ENCODE data around the gene TMEM212. TPM values are rescaled to one million over a fixed set of nuclear protein-coding genes. Genes with fewer than 3 reads are reported as not detected.

TMEM212 gene
- polyA plus RNA-seq, 2 donors, result not detected

DNA sequence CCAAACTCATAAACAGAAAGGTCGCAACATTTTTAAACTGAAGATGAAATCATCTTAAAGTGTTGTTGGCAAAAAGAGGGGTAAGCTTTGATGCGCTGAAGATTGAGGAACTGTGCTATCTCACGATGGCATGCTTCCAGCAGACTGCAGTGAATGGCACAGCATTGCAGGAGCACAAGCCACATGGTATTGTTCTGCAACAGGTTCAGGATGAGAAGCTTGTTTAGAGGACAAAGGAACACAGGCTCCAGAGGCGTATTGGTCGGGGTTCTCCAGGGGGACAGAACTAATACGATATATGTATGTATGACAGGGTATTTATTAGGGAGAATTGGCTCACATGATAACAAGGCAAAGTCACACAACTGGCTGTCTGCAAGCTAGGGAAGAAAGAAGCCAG, 19.0 kb upstream of the TMEM212 start:
- Histone ChIP-seq H3K4me1 (ENCODE audit: control insufficient read depth in 2 of 2, insufficient read depth in 2 of 2, low read length in 1 of 2) (no peaks in the 10 kb centered on the region), H3K9me3 (ENCODE audit: control insufficient read depth in 2 of 2, insufficient read depth in 1 of 2, low read depth in 1 of 2, low read length in 1 of 2) (no peaks in the 10 kb centered on the region), H3K4me3 (ENCODE audit: low read depth in 1 of 2, low read length in 2 of 2) (no peak overlapping the region), H3K27ac (ENCODE audit: low read depth in 2 of 2, low read length in 1 of 2) (no peak overlapping the region), H3K27me3 (ENCODE audit: control insufficient read depth in 1 of 2, insufficient read depth in 2 of 2, low read length in 2 of 2) (no peaks in the 10 kb centered on the region), H3K36me3 (ENCODE audit: control insufficient read depth in 2 of 2, insufficient read depth in 2 of 2, low read length in 1 of 2) (no peaks in the 10 kb centered on the region)
- 80 to 82% methylated on average over 6 of the region's 6 CpGs for WGBS, 2 donors

DNA sequence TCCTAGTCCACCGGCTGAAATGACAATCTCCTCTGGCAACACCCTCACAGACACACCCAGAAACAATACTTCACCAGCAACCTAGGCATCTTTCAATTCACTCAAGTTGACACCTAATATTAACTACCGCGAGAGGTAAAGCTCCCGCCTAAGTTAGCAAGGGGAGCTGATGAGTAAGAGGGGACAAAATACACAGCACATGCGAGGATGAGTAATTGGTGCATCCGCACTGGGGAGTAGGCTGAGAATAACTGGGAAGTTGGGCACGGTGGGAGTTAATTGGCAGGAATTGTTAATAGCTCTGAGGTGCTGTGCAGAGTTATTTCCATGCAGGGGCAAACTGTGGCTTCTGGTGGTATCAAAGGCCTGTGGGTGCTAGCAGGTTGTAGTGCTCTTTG, 18.3 kb upstream of the TMEM212 start:
- peaks cover 0 to under 1% of the 10 kb centered on the region in 2 donors for H3K4me1 ChIP-seq (ENCODE audit: control insufficient read depth in 2 of 2, insufficient read depth in 2 of 2, low read length in 1 of 2)
- no peaks in the 10 kb centered on the region for H3K9me3 ChIP-seq (ENCODE audit: control insufficient read depth in 2 of 2, insufficient read depth in 1 of 2, low read depth in 1 of 2, low read length in 1 of 2)
- no peaks in the 10 kb centered on the region for H3K27me3 ChIP-seq (ENCODE audit: control insufficient read depth in 1 of 2, insufficient read depth in 2 of 2, low read length in 2 of 2)
- H3K4me3 ChIP-seq (ENCODE audit: low read depth in 1 of 2, low read length in 2 of 2), result no peak overlapping the region
- H3K36me3 ChIP-seq (ENCODE audit: control insufficient read depth in 2 of 2, insufficient read depth in 2 of 2, low read length in 1 of 2), result no peaks in the 10 kb centered on the region
- H3K27ac ChIP-seq (ENCODE audit: low read depth in 2 of 2, low read length in 1 of 2), result peak overlapping the region in 1 of 2 donors; percentile 41
- 71 to 72% methylated on average over 7 of the region's 7 CpGs for WGBS, 2 donors

DNA sequence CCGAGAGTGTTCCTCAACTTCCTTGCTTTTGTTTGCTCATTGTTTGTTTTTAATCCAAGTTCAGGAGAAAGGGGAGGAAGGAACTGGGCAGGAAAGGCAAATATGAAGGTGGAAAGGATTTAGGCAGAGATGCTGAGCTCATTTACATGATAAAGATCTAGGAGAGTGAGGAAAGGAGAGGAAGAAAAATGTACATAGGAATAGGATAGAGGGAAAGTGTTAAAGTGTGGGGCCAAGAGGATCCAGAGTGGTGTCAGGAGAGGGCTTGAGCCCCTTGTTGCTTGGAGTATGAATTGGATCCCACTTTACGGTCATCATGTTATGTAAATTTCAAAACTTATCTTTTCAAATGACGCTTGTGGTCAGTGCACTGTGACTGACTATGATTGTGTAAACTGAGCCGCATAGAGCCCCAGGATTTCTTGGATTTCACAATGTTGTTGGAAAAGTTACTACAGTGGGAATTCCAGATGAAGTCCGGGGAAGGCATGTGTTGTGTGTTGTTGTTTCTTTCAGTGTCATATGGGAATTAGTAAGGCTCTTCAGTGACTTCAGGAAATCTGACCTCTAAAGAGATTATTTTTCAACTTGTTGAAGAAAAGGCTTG, 17.8 kb upstream of the TMEM212 start:
- H3K4me1 ChIP-seq (ENCODE audit: control insufficient read depth in 2 of 2, insufficient read depth in 2 of 2, low read length in 1 of 2), result peaks cover 0 to 3% of the 10 kb centered on the region in 2 donors
- no peaks in the 10 kb centered on the region for H3K27me3 ChIP-seq (ENCODE audit: control insufficient read depth in 1 of 2, insufficient read depth in 2 of 2, low read length in 2 of 2)
- H3K27ac ChIP-seq (ENCODE audit: low read depth in 2 of 2, low read length in 1 of 2), result peak overlapping the region; percentile 41 to 42
- H3K4me3 ChIP-seq (ENCODE audit: low read depth in 1 of 2, low read length in 2 of 2), result no peak overlapping the region
- no peaks in the 10 kb centered on the region for H3K36me3 ChIP-seq (ENCODE audit: control insufficient read depth in 2 of 2, insufficient read depth in 2 of 2, low read length in 1 of 2)
- WGBS, 2 donors, result 67 to 73% methylated on average over 5 of the region's 5 CpGs
- no peaks in the 10 kb centered on the region for H3K9me3 ChIP-seq (ENCODE audit: control insufficient read depth in 2 of 2, insufficient read depth in 1 of 2, low read depth in 1 of 2, low read length in 1 of 2)

DNA sequence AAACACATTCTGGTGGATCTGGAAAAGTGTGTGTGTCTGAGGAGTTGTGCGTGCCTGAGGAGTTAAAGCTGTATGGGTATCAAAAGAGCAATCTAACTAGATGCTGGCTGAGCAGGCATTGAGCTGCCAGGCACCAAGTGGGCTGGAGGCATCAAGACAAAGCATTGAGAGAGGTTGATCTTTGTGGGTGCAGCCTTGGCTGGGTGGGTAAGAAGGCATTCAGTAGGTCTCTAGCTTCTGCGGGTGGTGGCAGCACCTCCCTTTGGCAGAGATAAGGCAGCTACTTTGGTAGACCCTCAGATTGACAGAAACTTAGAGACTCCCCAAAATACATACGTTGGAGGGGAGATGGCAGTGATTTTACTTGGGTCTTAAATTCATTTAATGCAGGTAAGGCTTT, 15.8 kb upstream of the TMEM212 start:
- no peaks in the 10 kb centered on the region for H3K36me3 ChIP-seq (ENCODE audit: control insufficient read depth in 2 of 2, insufficient read depth in 2 of 2, low read length in 1 of 2)
- no peaks in the 10 kb centered on the region for H3K27me3 ChIP-seq (ENCODE audit: control insufficient read depth in 1 of 2, insufficient read depth in 2 of 2, low read length in 2 of 2)
- 87 to 90% methylated on average over 3 of the region's 3 CpGs for WGBS, 2 donors
- H3K4me3 ChIP-seq (ENCODE audit: low read depth in 1 of 2, low read length in 2 of 2), result no peak overlapping the region
- peaks cover 0 to 3% of the 10 kb centered on the region in 2 donors for H3K4me1 ChIP-seq (ENCODE audit: control insufficient read depth in 2 of 2, insufficient read depth in 2 of 2, low read length in 1 of 2)
- no peak overlapping the region for H3K27ac ChIP-seq (ENCODE audit: low read depth in 2 of 2, low read length in 1 of 2)
- no peaks in the 10 kb centered on the region for H3K9me3 ChIP-seq (ENCODE audit: control insufficient read depth in 2 of 2, insufficient read depth in 1 of 2, low read depth in 1 of 2, low read length in 1 of 2)

DNA sequence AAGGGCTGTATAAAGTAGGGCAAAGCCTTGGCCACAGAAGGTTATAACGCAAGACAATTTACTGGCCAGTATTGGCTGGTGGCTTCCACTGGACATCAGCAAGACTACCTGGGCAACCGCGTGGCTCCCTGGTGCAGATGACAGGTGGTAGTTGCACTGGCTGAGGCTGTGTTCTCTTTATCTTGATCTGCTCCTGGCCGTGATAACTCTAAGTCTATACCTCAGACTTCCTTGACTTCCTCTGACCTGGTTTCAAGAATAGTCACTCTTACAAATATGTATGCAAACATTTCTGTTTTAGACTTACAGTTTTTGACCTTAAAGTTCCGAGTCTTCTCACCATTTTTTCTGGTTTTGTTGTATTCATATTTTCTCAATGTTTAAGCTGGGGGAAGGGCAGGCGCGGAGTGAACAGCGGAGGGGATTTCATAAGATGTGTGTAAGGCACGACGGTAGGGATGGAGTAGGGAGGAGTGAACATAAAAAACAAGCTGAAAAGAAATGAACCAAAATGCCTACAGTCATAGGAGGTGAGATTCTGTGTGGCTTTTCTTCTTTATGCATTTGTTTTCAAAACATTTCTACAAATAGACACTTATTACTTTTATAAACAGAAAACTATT, 15.2 kb upstream of the TMEM212 start:
- WGBS, 2 donors, result 74 to 81% methylated on average over 10 of the region's 10 CpGs
- Histone ChIP-seq H3K9me3 (ENCODE audit: control insufficient read depth in 2 of 2, insufficient read depth in 1 of 2, low read depth in 1 of 2, low read length in 1 of 2) (no peaks in the 10 kb centered on the region), H3K27me3 (ENCODE audit: control insufficient read depth in 1 of 2, insufficient read depth in 2 of 2, low read length in 2 of 2) (no peaks in the 10 kb centered on the region), H3K36me3 (ENCODE audit: control insufficient read depth in 2 of 2, insufficient read depth in 2 of 2, low read length in 1 of 2) (no peaks in the 10 kb centered on the region), H3K4me1 (ENCODE audit: control insufficient read depth in 2 of 2, insufficient read depth in 2 of 2, low read length in 1 of 2) (peaks cover 0 to 3% of the 10 kb centered on the region in 2 donors), H3K4me3 (ENCODE audit: low read depth in 1 of 2, low read length in 2 of 2) (no peak overlapping the region), H3K27ac (ENCODE audit: low read depth in 2 of 2, low read length in 1 of 2) (no peak overlapping the region)

DNA sequence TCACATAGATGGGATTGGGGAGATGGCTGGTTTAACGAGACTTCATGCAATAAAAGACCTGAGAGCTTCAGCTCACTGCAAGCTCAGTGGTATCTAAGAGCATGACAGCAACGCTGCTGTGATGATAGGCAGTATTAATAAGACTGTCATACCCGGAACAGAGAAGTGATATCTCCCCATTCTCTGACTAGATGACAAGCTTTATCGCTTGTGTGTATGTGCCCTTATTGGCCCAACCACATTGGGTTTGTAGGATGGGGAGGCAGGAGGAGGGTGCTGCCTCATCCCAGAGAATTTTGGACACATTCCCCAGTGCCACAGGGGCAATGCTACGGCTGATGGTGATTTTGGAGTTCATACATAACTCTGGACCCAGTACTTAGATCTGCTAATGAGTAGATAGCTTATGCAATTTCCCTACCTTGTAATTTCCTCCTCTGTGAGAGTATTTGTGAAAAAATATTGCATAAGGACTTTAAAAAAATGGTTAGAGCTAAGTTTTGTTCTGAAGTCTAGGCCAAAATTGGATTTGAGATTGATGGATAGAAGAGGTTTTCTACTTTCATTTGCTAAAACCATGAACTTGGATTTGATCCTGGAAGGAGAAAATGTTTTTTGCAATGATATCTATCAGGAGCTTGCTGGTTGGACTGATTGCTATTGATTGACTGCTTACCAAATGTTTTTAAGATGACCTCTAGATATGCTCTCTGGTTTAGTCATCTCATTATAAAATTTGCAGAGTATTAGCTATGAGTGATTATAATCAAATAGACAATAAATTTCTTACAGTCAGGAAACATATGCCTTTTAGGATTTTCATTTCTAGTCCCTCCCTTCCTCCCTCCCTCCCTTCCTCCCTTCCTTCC, 14.0 kb upstream of the TMEM212 start:
- H3K36me3 ChIP-seq (ENCODE audit: control insufficient read depth in 2 of 2, insufficient read depth in 2 of 2, low read length in 1 of 2), result no peaks in the 10 kb centered on the region
- H3K9me3 ChIP-seq (ENCODE audit: control insufficient read depth in 2 of 2, insufficient read depth in 1 of 2, low read depth in 1 of 2, low read length in 1 of 2), result no peaks in the 10 kb centered on the region
- no peak overlapping the region for H3K4me3 ChIP-seq (ENCODE audit: low read depth in 1 of 2, low read length in 2 of 2)
- H3K27ac ChIP-seq (ENCODE audit: low read depth in 2 of 2, low read length in 1 of 2), result peak overlapping the region in 1 of 2 donors; percentile 49
- 71 to 76% methylated on average over 5 of the region's 5 CpGs for WGBS, 2 donors
- H3K4me1 ChIP-seq (ENCODE audit: control insufficient read depth in 2 of 2, insufficient read depth in 2 of 2, low read length in 1 of 2), result peaks cover 0 to 3% of the 10 kb centered on the region in 2 donors
- H3K27me3 ChIP-seq (ENCODE audit: control insufficient read depth in 1 of 2, insufficient read depth in 2 of 2, low read length in 2 of 2), result no peaks in the 10 kb centered on the region

DNA sequence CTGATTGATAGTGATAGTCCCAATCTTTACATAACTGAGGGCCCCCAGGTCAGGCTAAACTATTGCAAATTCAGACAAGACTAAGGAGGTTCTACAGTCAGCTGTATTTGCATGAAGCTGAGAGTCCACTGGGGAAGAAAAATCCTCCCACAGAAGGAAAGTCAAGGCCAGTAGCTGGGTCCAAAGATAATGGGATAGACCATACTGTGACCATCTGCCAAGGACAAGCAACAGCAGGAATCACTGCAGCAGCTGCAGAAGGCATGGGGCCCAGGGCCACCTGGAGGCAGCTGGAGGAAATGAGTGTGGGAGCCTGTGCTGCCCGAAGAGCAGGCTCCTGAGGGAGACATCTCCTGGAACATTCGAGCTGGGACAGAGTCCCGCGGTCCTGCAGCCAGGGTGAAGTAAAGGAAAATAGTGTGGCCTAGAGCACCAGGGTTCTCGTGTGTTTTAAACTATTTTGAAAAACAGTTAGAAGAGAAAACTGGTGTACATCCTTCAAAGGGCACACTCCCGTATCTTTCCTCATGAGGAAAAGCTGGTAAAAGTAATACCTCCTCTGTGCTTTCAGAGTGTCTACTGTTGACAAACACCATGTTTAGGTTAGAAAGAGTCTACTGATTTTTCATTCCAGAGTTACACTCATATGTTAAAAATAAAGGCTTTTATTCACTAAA, 13.2 kb upstream of the TMEM212 start:
- Histone ChIP-seq H3K4me3 (ENCODE audit: low read depth in 1 of 2, low read length in 2 of 2) (no peak overlapping the region), H3K27ac (ENCODE audit: low read depth in 2 of 2, low read length in 1 of 2) (peak overlapping the region; percentile 15 to 34), H3K27me3 (ENCODE audit: control insufficient read depth in 1 of 2, insufficient read depth in 2 of 2, low read length in 2 of 2) (no peaks in the 10 kb centered on the region), H3K4me1 (ENCODE audit: control insufficient read depth in 2 of 2, insufficient read depth in 2 of 2, low read length in 1 of 2) (peaks cover 0 to 3% of the 10 kb centered on the region in 2 donors), H3K9me3 (ENCODE audit: control insufficient read depth in 2 of 2, insufficient read depth in 1 of 2, low read depth in 1 of 2, low read length in 1 of 2) (no peaks in the 10 kb centered on the region), H3K36me3 (ENCODE audit: control insufficient read depth in 2 of 2, insufficient read depth in 2 of 2, low read length in 1 of 2) (no peaks in the 10 kb centered on the region)
- WGBS, 2 donors, result 15 to 17% methylated on average over 6 of the region's 6 CpGs

DNA sequence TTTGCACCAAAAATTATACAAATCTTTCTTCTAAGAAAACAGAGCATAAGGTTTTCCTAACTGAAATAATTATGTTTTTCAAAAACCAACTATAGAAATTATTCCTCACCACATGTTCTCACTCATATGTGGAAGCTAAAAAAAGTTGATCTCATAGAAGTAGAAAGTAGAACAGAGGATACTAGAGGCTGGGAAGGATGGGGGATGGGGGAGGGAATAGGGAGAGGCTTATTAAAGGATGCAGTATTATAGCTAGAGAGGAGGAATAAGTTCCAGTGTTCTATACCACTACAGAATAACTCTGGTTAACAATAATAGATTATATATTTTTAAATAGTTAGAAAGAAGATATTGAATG, 12.7 kb upstream of the TMEM212 start:
- peaks cover 0 to 3% of the 10 kb centered on the region in 2 donors for H3K4me1 ChIP-seq (ENCODE audit: control insufficient read depth in 2 of 2, insufficient read depth in 2 of 2, low read length in 1 of 2)
- no peaks in the 10 kb centered on the region for H3K36me3 ChIP-seq (ENCODE audit: control insufficient read depth in 2 of 2, insufficient read depth in 2 of 2, low read length in 1 of 2)
- H3K4me3 ChIP-seq (ENCODE audit: low read depth in 1 of 2, low read length in 2 of 2), result no peak overlapping the region
- H3K27ac ChIP-seq (ENCODE audit: low read depth in 2 of 2, low read length in 1 of 2), result no peak overlapping the region
- H3K9me3 ChIP-seq (ENCODE audit: control insufficient read depth in 2 of 2, insufficient read depth in 1 of 2, low read depth in 1 of 2, low read length in 1 of 2), result no peaks in the 10 kb centered on the region
- no peaks in the 10 kb centered on the region for H3K27me3 ChIP-seq (ENCODE audit: control insufficient read depth in 1 of 2, insufficient read depth in 2 of 2, low read length in 2 of 2)

DNA sequence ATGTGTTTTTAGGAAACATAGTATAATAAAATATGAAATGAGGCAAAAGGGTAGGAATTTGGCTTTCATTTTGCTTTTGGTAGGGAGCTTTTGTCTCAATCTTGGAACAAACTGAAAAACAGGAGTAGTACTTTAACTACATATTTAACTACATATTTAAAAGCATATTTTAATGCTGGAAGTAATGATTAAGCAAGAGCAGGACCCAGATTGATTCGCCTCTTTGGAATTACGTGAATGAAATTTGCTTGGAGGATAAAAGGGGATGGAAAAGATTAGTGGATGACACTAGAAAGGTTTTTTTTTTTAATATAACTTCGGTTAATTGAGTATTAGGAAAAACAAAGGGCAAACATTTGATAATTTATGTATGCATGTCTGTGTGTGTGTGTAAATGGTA, 11.2 kb upstream of the TMEM212 start:
- no peak overlapping the region for H3K4me3 ChIP-seq (ENCODE audit: low read depth in 1 of 2, low read length in 2 of 2)
- 70 to 78% methylated on average over 3 of the region's 3 CpGs for WGBS, 2 donors
- H3K27ac ChIP-seq (ENCODE audit: low read depth in 2 of 2, low read length in 1 of 2), result no peak overlapping the region
- no peaks in the 10 kb centered on the region for H3K9me3 ChIP-seq (ENCODE audit: control insufficient read depth in 2 of 2, insufficient read depth in 1 of 2, low read depth in 1 of 2, low read length in 1 of 2)
- peaks cover 0 to 3% of the 10 kb centered on the region in 2 donors for H3K4me1 ChIP-seq (ENCODE audit: control insufficient read depth in 2 of 2, insufficient read depth in 2 of 2, low read length in 1 of 2)
- no peaks in the 10 kb centered on the region for H3K36me3 ChIP-seq (ENCODE audit: control insufficient read depth in 2 of 2, insufficient read depth in 2 of 2, low read length in 1 of 2)
- H3K27me3 ChIP-seq (ENCODE audit: control insufficient read depth in 1 of 2, insufficient read depth in 2 of 2, low read length in 2 of 2), result no peaks in the 10 kb centered on the region

Measured in esophagus (tissue), 2 donors.